Neural progenitor cell (in vitro differentiated cells): Measurements from ENCODE around the gene SGTA. TPM values are rescaled to one million over a fixed set of nuclear protein-coding genes. Genes with fewer than 3 reads are reported as not detected.
A peak's percentile ranks its signal among the peaks of the same experiment; 100 is the strongest.

Source experiments
- DNase-seq: peaks from one replicate; pipeline ENCODE4 v3.0.0-alpha.2; 2016; ENCODE audit warnings: low spot score
- H2AFZ ChIP-seq: fragments of 200-600 bp; sonication (generic); replicated peaks from 2 replicates; pipeline ENCODE4 v1.6.1; 2016; ENCODE audit warnings: antibody characterized with exemption
- H3F3A ChIP-seq: fragments of 200-600 bp; sonication (generic); 2 replicates; pipeline ENCODE4 v1.6.1; 2016; ENCODE audit warnings: antibody characterized with exemption, low read depth
- H3K27ac ChIP-seq: fragments of 200-600 bp; sonication (generic); 2 replicates; pipeline ENCODE4 v1.5.1; 2016; ENCODE audit warnings: mild to moderate bottlenecking
- H3K27me3 ChIP-seq: fragments of 200-600 bp; sonication (generic); 2 replicates; pipeline ENCODE4 v1.6.1; 2016; ENCODE audit warnings: mild to moderate bottlenecking, moderate library complexity
- H3K36me3 ChIP-seq: fragments of 200-600 bp; sonication (generic); 2 replicates; pipeline ENCODE4 v1.5.1; 2016
- H3K4me1 ChIP-seq: fragments of 200-600 bp; sonication (generic); 2 replicates; pipeline ENCODE4 v1.6.1; 2016; ENCODE audit warnings: mixed run types
- H3K4me2 ChIP-seq: fragments of 200-600 bp; sonication (generic); 2 replicates; pipeline ENCODE4 v1.6.1; 2016
- H3K4me3 ChIP-seq: fragments of 200-600 bp; sonication (generic); 2 replicates; pipeline ENCODE4 v1.5.1; 2016
- H3K79me2 ChIP-seq: fragments of 200-600 bp; sonication (generic); 2 replicates; pipeline ENCODE4 v1.6.1; 2016; ENCODE audit warnings: low read depth
- H3K9ac ChIP-seq: fragments of 200-600 bp; sonication (generic); 2 replicates; pipeline ENCODE4 v1.6.1; 2016
- H3K9me3 ChIP-seq: fragments of 200-600 bp; sonication (generic); 2 replicates; pipeline ENCODE4 v1.5.1; 2016; ENCODE audit warnings: low read depth
- H4K20me1 ChIP-seq: fragments of 200-600 bp; sonication (generic); 2 replicates; pipeline ENCODE4 v1.6.1; 2016; ENCODE audit warnings: low read depth
- H3K27ac Mint-ChIP-seq: 3 replicates; pipeline ENCODE4 v1.8.0; 2021; ENCODE audit warnings: mixed read lengths
- H3K27me3 Mint-ChIP-seq: 2 replicates; pipeline ENCODE4 v1.8.0; 2022; ENCODE audit warnings: low read depth, mild to moderate bottlenecking, inconsistent platforms, moderate library complexity, mixed read lengths; ENCODE audit not compliant: insufficient read depth
- H3K36me3 Mint-ChIP-seq: 3 replicates; pipeline ENCODE4 v1.8.0; 2021; ENCODE audit warnings: mixed read lengths
- H3K4me1 Mint-ChIP-seq: 3 replicates; pipeline ENCODE4 v1.8.0; 2021; ENCODE audit warnings: mixed read lengths
- H3K4me3 Mint-ChIP-seq: 3 replicates; pipeline ENCODE4 v1.8.0; 2021; ENCODE audit warnings: mild to moderate bottlenecking, moderate library complexity, mixed read lengths
- H3K9me3 Mint-ChIP-seq: 3 replicates; pipeline ENCODE4 v1.8.0; 2020; ENCODE audit warnings: mixed read lengths
- EZH2 ChIP-seq: fragments of 200-600 bp; sonication (generic); IDR thresholded peaks from 2 replicates; pipeline ENCODE4 v1.6.1; 2017; ENCODE audit warnings: antibody characterized with exemption, mild to moderate bottlenecking, moderate library complexity
- EZH2phosphoT487 ChIP-seq: fragments of 200-600 bp; sonication (generic); IDR thresholded peaks from 2 replicates; pipeline ENCODE4 v1.6.1; 2017; ENCODE audit warnings: antibody characterized with exemption
- total RNA-seq: library from RNA; depleted of rRNA; stranded (reverse); fragments of >200 nt; gene quantifications from 2 replicates; pipeline ENCODE4 v1.2.3, GENCODE V29; 2015; ENCODE audit warnings: low replicate concordance
- TF ChIP-seq, protein P1 (sequence below): fragments of 200-600 bp; sonication (generic); IDR thresholded peaks from 2 replicates; pipeline ENCODE4 v1.5.1; 2017; ENCODE audit warnings: antibody characterized with exemption, mild to moderate bottlenecking

SGTA gene
- total RNA-seq, 1 donor from 2014 or later, result 30.9 TPM

DNA sequence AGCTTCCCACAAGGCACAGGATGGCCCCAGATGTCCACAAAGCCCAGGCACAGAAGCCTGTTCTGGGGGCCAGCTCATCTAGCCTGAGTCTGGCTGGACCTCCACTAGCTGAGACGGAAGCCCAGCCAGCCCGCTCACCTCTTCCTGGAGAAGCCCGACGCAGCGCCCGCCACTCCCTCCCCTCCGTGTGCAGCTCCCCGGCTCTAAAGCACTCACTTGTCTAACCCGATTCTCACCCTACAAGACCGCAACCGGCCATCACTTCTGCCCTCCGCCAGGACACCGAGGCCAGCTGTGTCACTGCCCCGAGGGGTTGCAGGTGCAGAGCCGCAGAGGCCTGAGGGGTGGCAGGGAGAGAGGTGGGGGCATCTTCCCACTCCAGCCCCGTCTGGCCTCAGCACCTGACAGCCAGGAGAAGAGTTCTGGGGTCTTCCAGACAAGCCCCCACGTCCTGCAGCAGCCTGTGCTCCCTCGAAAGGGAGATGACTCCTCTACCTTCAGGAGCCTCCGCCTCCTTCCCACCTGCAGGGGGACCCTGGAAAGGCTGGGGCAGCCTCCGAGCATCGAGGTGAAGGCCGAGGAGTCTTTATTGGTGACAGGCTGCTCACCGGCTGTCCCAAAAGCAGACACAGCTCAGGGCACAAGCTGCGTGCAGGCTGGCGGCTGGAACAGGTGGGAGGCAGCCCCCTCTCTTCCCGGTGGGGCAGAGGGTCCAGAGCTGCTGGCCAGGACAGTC is 56.0 kb downstream of the SGTA start:
- H2AFZ ChIP-seq, result no peak overlapping the region
- peak; percentile 24 for DNase-seq
- no peaks in the 10 kb centered on the region for H3K36me3 ChIP-seq
- no peak overlapping the region for H3K4me3 ChIP-seq
- Mint-ChIP-seq H3K4me1 (peaks cover 6% of the 10 kb centered on the region), H3K36me3 (no peaks in the 10 kb centered on the region), H3K4me3 (no peak overlapping the region), H3K27ac (no peak overlapping the region), H3K27me3 (peaks cover 4% of the 10 kb centered on the region), H3K9me3 (no peaks in the 10 kb centered on the region)
- H3K4me1 ChIP-seq, result no peaks in the 10 kb centered on the region
- H3F3A ChIP-seq, result no peaks in the 10 kb centered on the region
- H3K27me3 ChIP-seq, result peaks cover 44% of the 10 kb centered on the region
- H3K9me3 ChIP-seq, result no peaks in the 10 kb centered on the region
- no peaks in the 10 kb centered on the region for H4K20me1 ChIP-seq
- H3K79me2 ChIP-seq, result no peaks in the 10 kb centered on the region
- H3K9ac ChIP-seq, result no peak overlapping the region
- no peak for TF ChIP-seq EZH2
- peak overlapping the region; percentile 42 for H3K4me2 ChIP-seq
- H3K27ac ChIP-seq, result no peak overlapping the region

DNA sequence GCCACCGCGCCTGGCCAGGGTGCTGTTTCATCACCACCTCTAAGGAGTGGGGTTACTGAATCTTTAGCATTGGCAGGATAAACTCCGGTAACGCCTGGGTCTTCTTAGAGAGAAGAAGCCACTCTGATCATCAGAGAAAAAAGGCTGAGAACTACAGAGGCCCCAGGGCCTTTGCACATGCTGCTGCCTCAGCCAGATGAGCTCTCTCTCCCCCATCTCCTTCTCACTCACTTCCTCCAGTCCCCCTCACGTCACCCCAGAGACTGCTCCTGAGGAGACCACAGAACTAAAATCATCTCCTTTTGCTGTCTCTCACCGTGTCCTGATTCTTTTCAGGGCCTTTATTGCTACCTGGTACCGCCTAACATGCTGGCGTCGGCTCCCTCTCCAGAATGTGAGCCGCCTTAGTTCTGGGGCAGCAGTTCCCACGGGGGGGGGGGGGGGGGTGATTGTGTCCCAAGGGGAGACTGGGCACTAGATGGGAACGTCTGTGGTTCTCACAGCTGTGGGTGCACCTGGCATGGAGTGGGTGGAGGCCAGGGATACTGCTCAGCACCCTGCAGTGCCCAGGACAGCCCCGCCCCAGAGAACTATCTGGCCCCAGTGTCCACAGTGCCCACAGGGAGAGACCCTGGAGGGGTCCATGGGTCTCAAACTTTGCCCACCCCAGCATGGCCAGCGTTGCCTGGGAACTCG is 56.8 kb downstream of the SGTA start:
- H3K9ac ChIP-seq, result no peak overlapping the region
- no peaks in the 10 kb centered on the region for H3K9me3 Mint-ChIP-seq
- H3K36me3 ChIP-seq, result no peaks in the 10 kb centered on the region
- peaks cover 10% of the 10 kb centered on the region for H3K4me1 Mint-ChIP-seq
- no peak overlapping the region for H3K27ac ChIP-seq
- H4K20me1 ChIP-seq, result peaks cover 4% of the 10 kb centered on the region
- no peaks in the 10 kb centered on the region for H3K9me3 ChIP-seq
- H3K27ac Mint-ChIP-seq, result no peak overlapping the region
- H3K4me3 Mint-ChIP-seq, result no peak overlapping the region
- no peak overlapping the region for H2AFZ ChIP-seq
- peaks cover 52% of the 10 kb centered on the region for H3K27me3 ChIP-seq
- no peak for DNase-seq
- H3K4me1 ChIP-seq, result peaks cover 4% of the 10 kb centered on the region
- TF ChIP-seq EZH2phosphoT487 (no peak), EZH2 (no peak)
- TF ChIP-seq, protein P1, sequence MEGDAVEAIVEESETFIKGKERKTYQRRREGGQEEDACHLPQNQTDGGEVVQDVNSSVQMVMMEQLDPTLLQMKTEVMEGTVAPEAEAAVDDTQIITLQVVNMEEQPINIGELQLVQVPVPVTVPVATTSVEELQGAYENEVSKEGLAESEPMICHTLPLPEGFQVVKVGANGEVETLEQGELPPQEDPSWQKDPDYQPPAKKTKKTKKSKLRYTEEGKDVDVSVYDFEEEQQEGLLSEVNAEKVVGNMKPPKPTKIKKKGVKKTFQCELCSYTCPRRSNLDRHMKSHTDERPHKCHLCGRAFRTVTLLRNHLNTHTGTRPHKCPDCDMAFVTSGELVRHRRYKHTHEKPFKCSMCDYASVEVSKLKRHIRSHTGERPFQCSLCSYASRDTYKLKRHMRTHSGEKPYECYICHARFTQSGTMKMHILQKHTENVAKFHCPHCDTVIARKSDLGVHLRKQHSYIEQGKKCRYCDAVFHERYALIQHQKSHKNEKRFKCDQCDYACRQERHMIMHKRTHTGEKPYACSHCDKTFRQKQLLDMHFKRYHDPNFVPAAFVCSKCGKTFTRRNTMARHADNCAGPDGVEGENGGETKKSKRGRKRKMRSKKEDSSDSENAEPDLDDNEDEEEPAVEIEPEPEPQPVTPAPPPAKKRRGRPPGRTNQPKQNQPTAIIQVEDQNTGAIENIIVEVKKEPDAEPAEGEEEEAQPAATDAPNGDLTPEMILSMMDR, result no peak
- H3K36me3 Mint-ChIP-seq, result no peaks in the 10 kb centered on the region
- H3F3A ChIP-seq, result no peaks in the 10 kb centered on the region
- no peak overlapping the region for H3K4me3 ChIP-seq
- H3K79me2 ChIP-seq, result no peaks in the 10 kb centered on the region
- H3K27me3 Mint-ChIP-seq, result peaks cover 10% of the 10 kb centered on the region
- H3K4me2 ChIP-seq, result peak overlapping the region; percentile 42

DNA sequence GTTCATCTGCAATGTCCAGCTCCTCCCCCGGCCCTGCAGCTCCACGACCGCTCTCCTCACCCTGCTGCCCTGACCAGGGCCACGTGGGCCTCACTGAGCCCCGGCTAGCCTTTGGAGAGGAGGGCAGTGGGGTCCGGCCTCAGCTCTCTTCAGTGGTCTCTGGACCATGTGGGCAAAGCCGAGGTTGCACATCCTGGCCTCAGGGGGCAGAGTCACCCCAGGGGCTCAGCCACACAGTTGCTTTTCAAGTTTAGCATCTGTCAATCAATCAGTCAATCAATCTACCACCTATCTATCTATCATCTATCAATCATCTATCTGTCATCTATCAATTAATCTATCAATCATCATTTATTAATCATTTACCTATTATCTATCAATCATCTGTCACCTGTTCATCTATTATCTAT is 58.9 kb downstream of the SGTA start:
- Mint-ChIP-seq H3K27ac (no peak overlapping the region), H3K36me3 (no peaks in the 10 kb centered on the region), H3K4me3 (peak overlapping the region; percentile 0), H3K4me1 (peaks cover 16% of the 10 kb centered on the region), H3K27me3 (peaks cover 13% of the 10 kb centered on the region), H3K9me3 (no peaks in the 10 kb centered on the region)
- Histone ChIP-seq H3K4me2 (no peak overlapping the region), H3K27me3 (peaks cover 65% of the 10 kb centered on the region), H3F3A (peaks cover 17% of the 10 kb centered on the region), H3K4me1 (peaks cover 15% of the 10 kb centered on the region), H3K9ac (no peak overlapping the region), H3K79me2 (no peaks in the 10 kb centered on the region), H3K9me3 (no peaks in the 10 kb centered on the region), H3K4me3 (no peak overlapping the region), H4K20me1 (peaks cover 18% of the 10 kb centered on the region), H3K36me3 (no peaks in the 10 kb centered on the region), H2AFZ (no peak overlapping the region), H3K27ac (no peak overlapping the region)
- no peak for TF ChIP-seq EZH2phosphoT487
- TF ChIP-seq, protein P1, result peak; percentile 22
- TF ChIP-seq EZH2, result no peak
- no peak for DNase-seq

DNA sequence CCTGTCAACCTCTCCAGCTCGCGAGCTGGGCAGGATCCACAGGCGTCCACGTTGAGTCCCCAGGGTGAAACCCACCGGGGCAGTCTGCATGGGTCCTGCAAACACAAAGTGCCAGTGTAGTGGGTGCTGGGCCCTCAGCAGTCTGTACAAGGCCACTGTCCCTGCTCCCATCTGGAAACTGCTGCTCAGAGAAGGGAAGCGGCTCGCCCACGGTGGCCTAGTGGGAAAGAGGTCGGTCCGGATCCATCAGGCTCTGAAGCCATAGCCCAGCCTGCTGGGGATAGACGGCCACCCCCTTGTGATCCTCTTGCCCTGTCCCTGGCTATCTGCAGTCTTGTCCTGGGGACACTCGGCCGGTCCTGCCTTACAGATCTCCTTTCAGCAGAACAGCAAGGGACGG is 59.3 kb downstream of the SGTA start:
- Histone ChIP-seq H3F3A (peaks cover 21% of the 10 kb centered on the region), H3K9ac (no peak overlapping the region), H3K79me2 (no peaks in the 10 kb centered on the region), H3K4me1 (peaks cover 15% of the 10 kb centered on the region), H3K4me2 (no peak overlapping the region), H2AFZ (no peak overlapping the region), H3K9me3 (no peaks in the 10 kb centered on the region), H4K20me1 (peaks cover 22% of the 10 kb centered on the region), H3K4me3 (no peak overlapping the region), H3K27me3 (peaks cover 65% of the 10 kb centered on the region), H3K27ac (no peak overlapping the region), H3K36me3 (no peaks in the 10 kb centered on the region)
- Mint-ChIP-seq H3K27me3 (peaks cover 13% of the 10 kb centered on the region), H3K27ac (no peak overlapping the region), H3K36me3 (no peaks in the 10 kb centered on the region), H3K9me3 (no peaks in the 10 kb centered on the region), H3K4me1 (peaks cover 16% of the 10 kb centered on the region), H3K4me3 (no peak overlapping the region)
- DNase-seq, result no peak
- TF ChIP-seq EZH2phosphoT487 (no peak), EZH2 (no peak)
- TF ChIP-seq, protein P1, result no peak
